SK-N-SH (cell line): ENCODE data around the gene PRKN. TPM values are rescaled to one million over a fixed set of nuclear protein-coding genes. Genes with fewer than 3 reads are reported as not detected.

ENCODE experiments used
- CTCF ChIA-PET: fragments of 300-600, 350-600 bp; formaldehyde crosslinking; extraction: SDS; loops from one replicate; lab custom pipeline; 2021; lab: Yijun Ruan, JAX
- POLR2A ChIA-PET: fragments of 350-600 bp; sonication (Branson Sonifier 250); formaldehyde crosslinking; extraction: SDS; loops from one replicate; lab custom pipeline; 2020; ENCODE audit warnings: antibody characterized with exemption, inconsistent platforms; lab: Yijun Ruan, JAX
- DNase-seq: peaks from one replicate; pipeline ENCODE4 v3.0.0; 2012
- H2AFZ ChIP-seq: fragments of 200-600 bp; sonication (generic); 2 replicates; pipeline ENCODE4 v1.8.1; 2016; ENCODE audit warnings: antibody characterized with exemption, mild to moderate bottlenecking, low read depth
- H3F3A ChIP-seq: fragments of 200-600 bp; sonication (generic); replicated peaks from 2 replicates; pipeline ENCODE3; 2016; ENCODE audit warnings: antibody characterized with exemption, mild to moderate bottlenecking; ENCODE audit not compliant: insufficient read depth
- H3K27ac ChIP-seq, 2 experiments: fragments of 200-500 bp in 1 of 2; fragments of 200-600 bp in 1 of 2; sonication (Bioruptor generic) in 1 of 2; sonication (generic), shearing (Covaris generic) in 1 of 2; 2 replicates each; pipeline versions ENCODE4 v1.5.1 to v1.6.1; 2014 to 2016; ENCODE audit warnings: low read depth in 2 of 2, inconsistent platforms in 1 of 2, low read length in 1 of 2, mild to moderate bottlenecking in 1 of 2, mixed read lengths in 1 of 2
- H3K27me3 ChIP-seq: fragments of 200-600 bp; sonication (generic), shearing (Covaris generic); 2 replicates; pipeline ENCODE4 v1.6.1; 2016; ENCODE audit warnings: mixed run types; ENCODE audit not compliant: insufficient read depth
- H3K36me3 ChIP-seq, 2 experiments: fragments of 200-500 bp in 1 of 2; fragments of 200-600 bp in 1 of 2; sonication (Bioruptor generic) in 1 of 2; sonication (generic) in 1 of 2; replicated peaks in 1 of 2; 2 replicates each; pipeline versions ENCODE3 to v1.5.1; 2014 to 2016; ENCODE audit warnings: low read length in 1 of 2, mild to moderate bottlenecking in 1 of 2; ENCODE audit not compliant: insufficient read depth in 2 of 2, control insufficient read depth in 1 of 2
- H3K4me1 ChIP-seq, 2 experiments: fragments of 200-500 bp in 1 of 2; fragments of 200-600 bp in 1 of 2; sonication (Bioruptor generic) in 1 of 2; sonication (generic), shearing (Covaris generic) in 1 of 2; 2 replicates each; pipeline versions ENCODE4 v1.5.1 to v1.6.1; 2014 to 2016; ENCODE audit warnings: low read depth in 1 of 2, low read length in 1 of 2, mixed run types in 1 of 2; ENCODE audit not compliant: insufficient read depth in 2 of 2, control insufficient read depth in 1 of 2
- H3K4me2 ChIP-seq: fragments of 200-600 bp; sonication (generic), shearing (Covaris generic); 2 replicates; pipeline ENCODE4 v1.6.1; 2017; ENCODE audit warnings: mixed run types
- H3K4me3 ChIP-seq, 2 experiments: fragments of 200-500 bp in 1 of 2; fragments of 200-600 bp in 1 of 2; sonication (Bioruptor generic) in 1 of 2; sonication (generic), shearing (Covaris generic) in 1 of 2; 2 replicates each; pipeline versions ENCODE4 v1.5.1 to v1.8.1; 2014 to 2016; ENCODE audit warnings: low read depth in 2 of 2, inconsistent platforms in 1 of 2, low read length in 1 of 2, mild to moderate bottlenecking in 1 of 2, mixed read lengths in 1 of 2, moderate library complexity in 1 of 2
- H3K79me2 ChIP-seq: fragments of 200-600 bp; sonication (generic); 2 replicates; pipeline ENCODE4 v1.8.1; 2017; ENCODE audit warnings: mild to moderate bottlenecking; ENCODE audit not compliant: insufficient read depth
- H3K9ac ChIP-seq: fragments of 200-600 bp; sonication (generic); 2 replicates; pipeline ENCODE4 v1.6.1; 2017; ENCODE audit warnings: mixed run types
- H3K9me2 ChIP-seq: fragments of 200-600 bp; sonication (generic); 2 replicates; pipeline ENCODE4 v1.6.1; 2017; ENCODE audit warnings: mixed run types
- H3K9me3 ChIP-seq: fragments of 200-600 bp; sonication (generic); 2 replicates; pipeline ENCODE4 v1.6.1; 2017; ENCODE audit warnings: mixed run types, mild to moderate bottlenecking, moderate library complexity
- H4K20me1 ChIP-seq: fragments of 200-600 bp; sonication (generic); 2 replicates; pipeline ENCODE4 v1.6.1; 2017; ENCODE audit warnings: mild to moderate bottlenecking, mixed run types; ENCODE audit not compliant: insufficient read depth
- CHD2 ChIP-seq: fragments of 150-350 bp; IDR thresholded peaks from 2 replicates; pipeline ENCODE4 v1.6.1; 2018; ENCODE audit warnings: low read length; ENCODE audit not compliant: partially characterized antibody
- EP300 ChIP-seq, 2 experiments: IDR thresholded peaks; 2 replicates each; pipeline versions ENCODE4 v1.4.0 to v1.6.1; 2012; ENCODE audit warnings: borderline replicate concordance in 1 of 2, low read depth in 1 of 2, low read length in 1 of 2
- EZH2phosphoT487 ChIP-seq: fragments of 200-600 bp; sonication (generic); IDR thresholded peaks from 2 replicates; pipeline ENCODE4 v1.6.1; 2017; ENCODE audit warnings: low read depth, mixed run types, mild to moderate bottlenecking, antibody characterized with exemption, moderate library complexity, borderline replicate concordance
- FOSL2 ChIP-seq: IDR thresholded peaks from 2 replicates; pipeline ENCODE4 v1.4.0; 2012; ENCODE audit warnings: low read depth, mild to moderate bottlenecking, moderate library complexity, borderline replicate concordance
- FOXM1 ChIP-seq: IDR thresholded peaks from 2 replicates; pipeline ENCODE4 v1.4.0; 2012; ENCODE audit warnings: low read depth, mild to moderate bottlenecking
- GABPA ChIP-seq: IDR thresholded peaks from 2 replicates; pipeline ENCODE4 v1.4.0; 2012; ENCODE audit warnings: low read depth, mild to moderate bottlenecking
- MEF2A ChIP-seq: IDR thresholded peaks from 2 replicates; pipeline ENCODE4 v1.4.0; 2012; ENCODE audit warnings: low read depth, borderline replicate concordance
- MXI1 ChIP-seq: IDR thresholded peaks from 2 replicates; pipeline ENCODE4 v1.6.1; 2012; ENCODE audit warnings: mild to moderate bottlenecking, low read depth, low read length, improper control_type of control experiment
- NFIC ChIP-seq: IDR thresholded peaks from 2 replicates; pipeline ENCODE4 v1.4.0; 2012; ENCODE audit warnings: borderline replicate concordance
- RAD21 ChIP-seq: IDR thresholded peaks from 2 replicates; pipeline ENCODE4 v1.6.1; 2012; ENCODE audit warnings: mild to moderate bottlenecking, low read length
- REST ChIP-seq: IDR thresholded peaks from 2 replicates; pipeline ENCODE4 v1.6.1; 2012; ENCODE audit warnings: mild to moderate bottlenecking, low read depth, low read length, moderate library complexity
- RFX5 ChIP-seq: IDR thresholded peaks from 2 replicates; pipeline ENCODE4 v1.6.1; 2012; ENCODE audit warnings: mild to moderate bottlenecking, improper control_type of control experiment, low read length
- RXRA ChIP-seq: IDR thresholded peaks from 2 replicates; pipeline ENCODE4 v1.4.0; 2012; ENCODE audit warnings: low read depth, mild to moderate bottlenecking, borderline replicate concordance
- SIN3A ChIP-seq: IDR thresholded peaks from 2 replicates; pipeline ENCODE4 v1.6.1; 2012; ENCODE audit warnings: low read depth, mild to moderate bottlenecking, low read length, moderate library complexity, borderline replicate concordance
- TAF1 ChIP-seq: IDR thresholded peaks from 2 replicates; pipeline ENCODE4 v1.6.1; 2012; ENCODE audit warnings: low read depth, mild to moderate bottlenecking, low read length, moderate library complexity, borderline replicate concordance
- TCF12 ChIP-seq: IDR thresholded peaks from 2 replicates; pipeline ENCODE4 v1.4.0; 2012
- TEAD4 ChIP-seq: IDR thresholded peaks from 2 replicates; pipeline ENCODE4 v1.4.0; 2012; ENCODE audit warnings: mild to moderate bottlenecking, borderline replicate concordance; ENCODE audit not compliant: insufficient read depth
- USF2 ChIP-seq: fragments of 150-350 bp; IDR thresholded peaks from 2 replicates; pipeline ENCODE4 v1.6.1; 2017; ENCODE audit warnings: antibody characterized with exemption, low read length, low read depth, borderline replicate concordance
- YY1 ChIP-seq: IDR thresholded peaks from 2 replicates; pipeline ENCODE4 v1.4.0; 2012; ENCODE audit warnings: low read depth, mild to moderate bottlenecking
- WGBS: methylation state at CpG from one replicate; pipeline ENCODE4 v1.1.6; 2017; ENCODE audit warnings: low lambda C conversion rate; 5-methylcytosine and 5-hydroxymethylcytosine counted together
- polyA plus RNA-seq, 3 experiments: library from polyadenylated mRNA; depleted of rRNA; stranded (reverse); fragments of >200 nt; gene quantifications; 2 replicates each; pipeline ENCODE4 v1.2.3, GENCODE V29; 2012
- TF ChIP-seq, protein P1 (sequence below): IDR thresholded peaks from 2 replicates; pipeline ENCODE4; 2012

The PRKN gene
- polyA plus RNA-seq, 1 of the 3 experiments (the other 2 are of a cell fraction), result 0.76 TPM

DNA sequence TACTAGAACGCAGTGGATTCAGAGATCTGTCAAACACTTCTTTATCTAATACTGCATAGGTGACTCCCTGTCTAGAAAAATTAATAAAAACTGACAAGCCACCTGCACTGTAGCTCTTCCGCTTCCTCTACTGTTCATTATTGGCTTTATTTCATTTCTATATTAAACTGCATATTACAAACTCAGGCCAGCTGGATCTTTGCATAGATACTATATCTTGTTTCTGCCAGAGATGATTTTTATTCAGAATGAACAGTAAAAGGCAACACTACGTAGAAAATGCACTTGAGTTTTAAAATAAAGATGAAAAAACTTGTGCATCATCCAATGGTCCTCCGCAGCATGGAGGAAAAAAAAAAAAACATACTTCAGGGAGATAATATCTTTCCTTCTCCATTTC is 508.3 kb downstream of the PRKN start:
- no peak for TF ChIP-seq FOXM1
- no peak for TF ChIP-seq REST
- no peak for TF ChIP-seq TEAD4
- TF ChIP-seq MXI1, result no peak
- no peak for TF ChIP-seq GABPA
- no peak for TF ChIP-seq NFIC
- no peak for TF ChIP-seq MEF2A
- no peak for TF ChIP-seq RXRA
- no peak for TF ChIP-seq USF2
- no peak for TF ChIP-seq RAD21
- no peak for TF ChIP-seq CHD2
- no peak for TF ChIP-seq TAF1
- TF ChIP-seq EZH2phosphoT487, result no peak
- no peak for TF ChIP-seq RFX5
- TF ChIP-seq, protein P1, sequence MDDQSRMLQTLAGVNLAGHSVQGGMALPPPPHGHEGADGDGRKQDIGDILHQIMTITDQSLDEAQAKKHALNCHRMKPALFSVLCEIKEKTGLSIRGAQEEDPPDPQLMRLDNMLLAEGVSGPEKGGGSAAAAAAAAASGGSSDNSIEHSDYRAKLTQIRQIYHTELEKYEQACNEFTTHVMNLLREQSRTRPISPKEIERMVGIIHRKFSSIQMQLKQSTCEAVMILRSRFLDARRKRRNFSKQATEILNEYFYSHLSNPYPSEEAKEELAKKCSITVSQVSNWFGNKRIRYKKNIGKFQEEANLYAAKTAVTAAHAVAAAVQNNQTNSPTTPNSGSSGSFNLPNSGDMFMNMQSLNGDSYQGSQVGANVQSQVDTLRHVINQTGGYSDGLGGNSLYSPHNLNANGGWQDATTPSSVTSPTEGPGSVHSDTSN, result no peak
- TF ChIP-seq TCF12, result no peak
- TF ChIP-seq FOSL2, result no peak
- no peak for TF ChIP-seq EP300 (IDR thresholded peaks at IDR 0.05; ENCODE audit: borderline replicate concordance in 1 of 2, low read depth in 1 of 2, low read length in 1 of 2)
- no peak for TF ChIP-seq SIN3A
- TF ChIP-seq YY1, result no peak
- TF ChIP-seq, all 33 proteins: peak for 0

More for the DNA sequence above, 508.3 kb downstream of the PRKN start:
- H3K9ac ChIP-seq, result no peak overlapping the region
- H3K27ac ChIP-seq, result no peak overlapping the region
- H3K27me3 ChIP-seq, result no peaks in the 10 kb centered on the region
- 48% methylated on average over 4 of the region's 4 CpGs for WGBS
- no peak overlapping the region for H3K4me3 ChIP-seq
- H3K4me1 ChIP-seq, result no peaks in the 10 kb centered on the region; a peak in 1 of 4 replicates
- no peaks in the 10 kb centered on the region for H3K79me2 ChIP-seq
- no peak for DNase-seq
- POLR2A ChIA-PET, result no interaction called here
- H3K9me3 ChIP-seq, result no peaks in the 10 kb centered on the region
- no peaks in the 10 kb centered on the region for H3F3A ChIP-seq
- no peak overlapping the region for H2AFZ ChIP-seq
- H3K4me2 ChIP-seq, result no peak overlapping the region
- CTCF ChIA-PET, result no interaction called here
- no peaks in the 10 kb centered on the region for H3K36me3 ChIP-seq
- H3K9me2 ChIP-seq, result no peaks in the 10 kb centered on the region
- no peaks in the 10 kb centered on the region for H4K20me1 ChIP-seq
